K562 (cell line): ENCODE data around the gene TENM3. TPM values are rescaled to one million over a fixed set of nuclear protein-coding genes. Genes with fewer than 3 reads are reported as not detected.

Experiments
- ATAC-seq: fragments of 200-7000 bp; cut with Tn5 transposase; 3 replicates; pipeline ENCODE4 v1.9.1; 2020; ENCODE audit warnings: moderate library complexity
- BruUV-seq: library from RNA; stranded (reverse); fragments of 400-500 nt; replicated peaks from 2 replicates; lab custom pipeline; 2021; lab: Mats Ljungman, UMichigan
- CTCF ChIA-PET: fragments of 300-600 bp; formaldehyde crosslinking; extraction: SDS; loops from one replicate; lab custom pipeline; 2021; ENCODE audit warnings: low intra/inter-chr PET ratio; lab: Yijun Ruan, JAX
- POLR2A ChIA-PET: fragments of 300-600, 350-650 bp; sonication (Branson Sonifier 250); formaldehyde crosslinking; extraction: SDS; loops from one replicate; lab custom pipeline; 2021; ENCODE audit warnings: antibody characterized with exemption, inconsistent platforms; lab: Yijun Ruan, JAX
- DNase-seq, 4 experiments: peaks; one replicate each; pipeline versions ENCODE4 v3.0.0 to v3.0.0-alpha.2; 2011 to 2018; ENCODE audit warnings: low spot score in 3 of 4, mixed read lengths in 3 of 4; ENCODE audit errors: extremely low read depth in 1 of 4
- FAIRE-seq: peaks from 2 replicates; lab custom pipeline; 2011; peaks lifted over from hg19 to GRCh38; lab: Jason Lieb, UNC
- H2AFZ ChIP-seq: 2 replicates; pipeline ENCODE4 v1.6.0; 2011; ENCODE audit warnings: low read depth, low read length, control low read depth, inconsistent platforms
- H3K27ac ChIP-seq: fragments of 200-600 bp; 3 replicates; pipeline ENCODE4 v1.8.0; 2011; ENCODE audit warnings: low read depth, mild to moderate bottlenecking, control low read depth, inconsistent platforms, low read length, moderate library complexity, mixed read lengths; ENCODE audit errors: extremely low read depth
- H3K27me3 ChIP-seq, 2 experiments: fragments of 300-600 bp in 1 of 2; 2 replicates in 1 of 2; 3 replicates in 1 of 2; pipeline versions ENCODE4 v1.6.0 to v1.8.0; 2011; ENCODE audit warnings: inconsistent platforms in 2 of 2, low read length in 2 of 2, mild to moderate bottlenecking in 1 of 2, mixed read lengths in 1 of 2, moderate library complexity in 1 of 2; ENCODE audit not compliant: control insufficient read depth in 2 of 2, insufficient read depth in 2 of 2
- H3K36me3 ChIP-seq: fragments of 300-600 bp; 3 replicates; pipeline ENCODE4 v1.8.0; 2011; ENCODE audit warnings: mild to moderate bottlenecking, low read length, inconsistent platforms; ENCODE audit not compliant: control insufficient read depth, insufficient read depth
- H3K4me1 ChIP-seq, 2 experiments: fragments of 200-600 bp in 1 of 2; replicated peaks in 1 of 2; 2 replicates in 1 of 2; 3 replicates in 1 of 2; pipeline versions ENCODE4 v1.5.1 to v1.8.0; 2011; ENCODE audit warnings: inconsistent platforms in 2 of 2, low read length in 2 of 2, mild to moderate bottlenecking in 1 of 2, mixed read lengths in 1 of 2, moderate library complexity in 1 of 2; ENCODE audit not compliant: control insufficient read depth in 2 of 2, insufficient read depth in 2 of 2
- H3K4me2 ChIP-seq: 2 replicates; pipeline ENCODE4 v1.6.1; 2011; ENCODE audit warnings: low read length, control low read depth, inconsistent platforms, mixed read lengths; ENCODE audit not compliant: insufficient read depth
- H3K4me3 ChIP-seq: fragments of 200-600 bp; sonication (generic), shearing (Covaris generic); 2 replicates; pipeline ENCODE4 v1.5.1; 2016; ENCODE audit warnings: control low read depth, inconsistent platforms
- H3K79me2 ChIP-seq: fragments of 200-600 bp; 3 replicates; pipeline ENCODE4 v1.8.0; 2011; ENCODE audit warnings: low read length, inconsistent platforms; ENCODE audit not compliant: control insufficient read depth, insufficient read depth
- H3K9ac ChIP-seq, 2 experiments: 2 replicates each; pipeline versions ENCODE4 v1.6.0 to v1.6.1; 2011; ENCODE audit warnings: low read depth in 2 of 2, low read length in 2 of 2, control low read depth in 1 of 2, inconsistent platforms in 1 of 2, mild to moderate bottlenecking in 1 of 2, mixed read lengths in 1 of 2; ENCODE audit not compliant: insufficient read depth in 1 of 2
- H3K9me1 ChIP-seq: one replicate; pipeline ENCODE4 v1.6.0; 2011; ENCODE audit warnings: inconsistent platforms, mild to moderate bottlenecking, low read length, moderate library complexity; ENCODE audit not compliant: control insufficient read depth, insufficient read depth
- H3K9me3 ChIP-seq: replicated peaks from 2 replicates; pipeline ENCODE4 v1.5.1; 2011; ENCODE audit warnings: low read depth, low read length, inconsistent platforms; ENCODE audit not compliant: control insufficient read depth, insufficient read depth
- H4K20me1 ChIP-seq: replicated peaks from 2 replicates; pipeline ENCODE4 v1.6.1; 2011; ENCODE audit warnings: low read length, inconsistent platforms, mixed read lengths; ENCODE audit not compliant: control insufficient read depth, insufficient read depth
- GATA2 ChIP-seq: sonication (generic); formaldehyde crosslinking; IDR thresholded peaks from 2 replicates; pipeline ENCODE4 v1.4.0; 2020; ENCODE audit warnings: mild to moderate bottlenecking, missing genetic modification reagents
- ZNF507 ChIP-seq: conservative IDR thresholded peaks from 2 replicates; pipeline ENCODE4 v1.6.1; 2017; ENCODE audit warnings: missing genetic modification characterization, missing compliant biosample characterization
- WGBS: fragments of 100-300 bp; shearing (Covaris generic); methylation state at CpG from one replicate; pipeline ENCODE4 v1.1.6; 2016; ENCODE audit warnings: low coverage, mixed read lengths; ENCODE audit not compliant: insufficient coverage; ENCODE audit errors: missing lambda C conversion rate; 5-methylcytosine and 5-hydroxymethylcytosine counted together
- in situ Hi-C: fragments of 300-500 bp; cut with MboI; formaldehyde crosslinking; loops from 4 replicates; pipeline ENCODE4 v1.15.0; 2018; ENCODE audit warnings: inconsistent platforms, mixed read lengths
- intact Hi-C: fragments of 100-400 bp; cut with micrococcal nuclease; formaldehyde crosslinking; loops from 2 replicates; pipeline ENCODE4 v1.14.2; 2022
- polyA plus RNA-seq, 8 experiments: library from polyadenylated mRNA; depleted of rRNA in 4 of 8; stranded (reverse) in 5 of 8; unstranded in 3 of 8; fragments of >200 nt; fragmentation: Nextera tagmentation in 2 of 8; fragmentation: Illumina TruSeq in 1 of 8; extraction: Ambion mirVana in 2 of 8; extraction: Trizol in 1 of 8; gene quantifications; 2 replicates each; pipeline versions ENCODE4 v1.2.1 to v1.2.3, GENCODE V29; 2011 to 2014; ENCODE audit warnings: inconsistent platforms in 1 of 8, missing spikeins in 1 of 8
- total RNA-seq, 7 experiments: library from RNA; depleted of rRNA in 6 of 7; stranded (reverse); fragments of >200 nt in 6 of 7; fragmentation: Illumina TruSeq in 2 of 7; extraction: Trizol in 2 of 7; gene quantifications; 2 replicates each; pipeline versions ENCODE4 v1.2.1 to v1.2.3, GENCODE V29; 2011 to 2021; ENCODE audit warnings: low replicate concordance in 1 of 7
- TF ChIP-seq, protein P1 (sequence below): fragments of 450-650 bp; IDR thresholded peaks from 2 replicates; pipeline ENCODE4 v1.6.1; 2016; ENCODE audit warnings: mild to moderate bottlenecking

The TENM3 gene
- total and polyA plus RNA-seq, 9 of the 15 experiments (the other 6 are each of a cell fraction or from before 2014, with no cell fraction given) = 0.01 to 0.02 TPM; not detected in 7

DNA sequence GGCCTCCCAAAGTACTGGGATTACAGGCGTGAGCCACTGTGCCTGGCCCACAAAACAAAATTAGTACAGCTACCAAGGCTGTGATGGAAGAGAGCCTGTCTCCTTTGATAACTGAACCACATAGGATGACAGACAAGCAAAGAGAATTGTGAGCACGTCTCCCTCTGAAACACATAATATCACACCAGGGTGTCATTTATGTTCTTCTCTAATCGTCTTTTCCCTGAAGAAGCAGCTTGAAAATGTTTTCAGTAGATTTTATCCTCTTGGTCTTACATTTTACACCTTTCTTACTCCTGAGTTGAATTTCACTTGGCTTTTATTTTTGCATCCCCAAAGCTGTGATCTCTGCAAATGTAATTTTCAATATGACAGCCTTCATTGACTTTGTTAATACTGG is 67.8 kb downstream of the TENM3 start:
- POLR2A ChIA-PET = no interaction called here
- TF ChIP-seq GATA2 = no peak

DNA sequence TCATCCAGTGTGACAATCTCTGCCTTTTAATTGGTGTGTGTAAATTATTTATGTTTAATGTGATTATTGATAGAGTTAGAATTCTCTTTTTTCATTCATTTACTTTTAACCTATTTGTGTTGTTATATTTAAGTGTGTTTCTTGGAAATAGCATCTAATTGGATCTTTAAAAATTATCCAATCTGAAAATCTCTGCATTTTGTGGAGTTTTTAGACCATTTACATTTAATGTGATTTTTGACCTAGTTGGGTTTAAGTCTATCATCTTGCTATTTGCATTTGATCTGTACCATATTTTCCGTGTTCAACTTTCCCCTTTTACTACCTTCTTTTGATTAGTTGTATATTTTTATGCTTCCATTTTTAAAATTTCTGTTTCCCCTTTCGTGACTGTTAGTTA is 71.3 kb downstream of the TENM3 start:
- DNase-seq (no peak), ATAC-seq (no peak), FAIRE-seq (no peak)
- Histone ChIP-seq H3K27ac (no peak overlapping the region), H3K9me1 (no peaks in the 10 kb centered on the region), H3K4me1 (no peaks in the 10 kb centered on the region), H3K9me3 (no peaks in the 10 kb centered on the region), H3K4me3 (no peak overlapping the region), H4K20me1 (no peaks in the 10 kb centered on the region), H3K79me2 (no peaks in the 10 kb centered on the region), H3K4me2 (no peak overlapping the region), H3K27me3 (no peaks in the 10 kb centered on the region), H2AFZ (no peak overlapping the region), H3K9ac (no peak overlapping the region), H3K36me3 (no peaks in the 10 kb centered on the region)
- 0% methylated on average over 2 of the region's 2 CpGs for whole genome bisulfite sequencing
- intact Hi-C loops = no loop called here
- no TSS peak for BruUV-seq
- POLR2A ChIA-PET = no interaction called here
- CTCF ChIA-PET = no interaction called here
- in situ Hi-C loops = no loop called here
- TF ChIP-seq, protein P1, sequence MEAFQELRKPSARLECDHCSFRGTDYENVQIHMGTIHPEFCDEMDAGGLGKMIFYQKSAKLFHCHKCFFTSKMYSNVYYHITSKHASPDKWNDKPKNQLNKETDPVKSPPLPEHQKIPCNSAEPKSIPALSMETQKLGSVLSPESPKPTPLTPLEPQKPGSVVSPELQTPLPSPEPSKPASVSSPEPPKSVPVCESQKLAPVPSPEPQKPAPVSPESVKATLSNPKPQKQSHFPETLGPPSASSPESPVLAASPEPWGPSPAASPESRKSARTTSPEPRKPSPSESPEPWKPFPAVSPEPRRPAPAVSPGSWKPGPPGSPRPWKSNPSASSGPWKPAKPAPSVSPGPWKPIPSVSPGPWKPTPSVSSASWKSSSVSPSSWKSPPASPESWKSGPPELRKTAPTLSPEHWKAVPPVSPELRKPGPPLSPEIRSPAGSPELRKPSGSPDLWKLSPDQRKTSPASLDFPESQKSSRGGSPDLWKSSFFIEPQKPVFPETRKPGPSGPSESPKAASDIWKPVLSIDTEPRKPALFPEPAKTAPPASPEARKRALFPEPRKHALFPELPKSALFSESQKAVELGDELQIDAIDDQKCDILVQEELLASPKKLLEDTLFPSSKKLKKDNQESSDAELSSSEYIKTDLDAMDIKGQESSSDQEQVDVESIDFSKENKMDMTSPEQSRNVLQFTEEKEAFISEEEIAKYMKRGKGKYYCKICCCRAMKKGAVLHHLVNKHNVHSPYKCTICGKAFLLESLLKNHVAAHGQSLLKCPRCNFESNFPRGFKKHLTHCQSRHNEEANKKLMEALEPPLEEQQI = no peak
- TF ChIP-seq ZNF507 = peak; percentile 84

More for the DNA sequence above, 67.8 kb downstream of the TENM3 start:
- FAIRE-seq (no peak), DNase-seq (no peak), ATAC-seq (no peak)
- in situ Hi-C loops (no loop called here), intact Hi-C loops (no loop called here)
- Histone ChIP-seq H3K79me2 (no peaks in the 10 kb centered on the region), H3K4me1 (no peaks in the 10 kb centered on the region), H3K9me1 (no peaks in the 10 kb centered on the region), H3K27ac (no peak overlapping the region), H3K36me3 (no peaks in the 10 kb centered on the region), H3K27me3 (no peaks in the 10 kb centered on the region), H2AFZ (no peak overlapping the region), H4K20me1 (no peaks in the 10 kb centered on the region), H3K4me3 (no peak overlapping the region), H3K9ac (no peak overlapping the region), H3K4me2 (no peak overlapping the region), H3K9me3 (no peaks in the 10 kb centered on the region)
- no TSS peak for BruUV-seq
- CTCF ChIA-PET = no interaction called here
- WGBS = 2% methylated on average over 3 of the region's 3 CpGs
